Tibial artery (tissue), 4 donors: ENCODE measurements around the gene SCAF4.
"Not testable (repeated sequence)": the region's sequence is repeated elsewhere in the genome, so short reads cannot be mapped to it uniquely, and the experiment has no call there.

Experiments
- DNase-seq, 2 donors: peaks; one replicate each; pipeline ENCODE4 v3.0.0-alpha.2; 2019
- H3K27ac ChIP-seq, 2 donors: fragments of 200-600 bp; sonication (generic) in 1 of 2; 1 replicate in 1 of 2; 2 replicates in 1 of 2; pipeline ENCODE4 v1.5.1; 2018 to 2019; ENCODE audit warnings: mild to moderate bottlenecking in 1 of 2
- H3K27me3 ChIP-seq, 2 donors: fragments of 200-600 bp; sonication (generic) in 1 of 2; one replicate each; pipeline versions ENCODE4 v1.5.1 to v1.6.0; 2016 to 2019
- H3K36me3 ChIP-seq, 3 donors: fragments of 200-600 bp; sonication (generic) in 2 of 3; one replicate each; pipeline ENCODE4 v1.5.1; 2016 to 2019; ENCODE audit warnings: mild to moderate bottlenecking in 2 of 3
- H3K4me1 ChIP-seq, 4 donors: fragments of 200-600 bp; sonication (generic) in 2 of 4; 1 replicate in 3 of 4; 2 replicates in 1 of 4; pipeline ENCODE4 v1.5.1; 2016 to 2019
- H3K4me3 ChIP-seq, 2 donors: fragments of 200-600 bp; sonication (generic) in 1 of 2; 1 replicate in 1 of 2; 2 replicates in 1 of 2; pipeline ENCODE4 v1.5.1; 2018 to 2019; ENCODE audit warnings: mild to moderate bottlenecking in 2 of 2
- H3K9me3 ChIP-seq, 3 donors: fragments of 200-600 bp; sonication (generic) in 1 of 3; one replicate each; pipeline ENCODE4 v1.5.1; 2016 to 2019
- intact Hi-C: fragments of 100-400 bp; cut with DNase I; formaldehyde crosslinking; loops from one replicate; pipeline ENCODE4 v1.15.0; 2023; ENCODE audit warnings: low total_unique reads
- TF ChIP-seq, protein P1 (sequence below), 2 experiments: fragments of 200-600 bp in 1 of 2; fragments of 450-650 bp in 1 of 2; IDR thresholded peaks; one replicate each; pipeline ENCODE4 v1.5.1; 2017 to 2019; ENCODE audit warnings: antibody characterized with exemption in 2 of 2, mild to moderate bottlenecking in 1 of 2, moderate library complexity in 1 of 2

Gene SCAF4

DNA sequence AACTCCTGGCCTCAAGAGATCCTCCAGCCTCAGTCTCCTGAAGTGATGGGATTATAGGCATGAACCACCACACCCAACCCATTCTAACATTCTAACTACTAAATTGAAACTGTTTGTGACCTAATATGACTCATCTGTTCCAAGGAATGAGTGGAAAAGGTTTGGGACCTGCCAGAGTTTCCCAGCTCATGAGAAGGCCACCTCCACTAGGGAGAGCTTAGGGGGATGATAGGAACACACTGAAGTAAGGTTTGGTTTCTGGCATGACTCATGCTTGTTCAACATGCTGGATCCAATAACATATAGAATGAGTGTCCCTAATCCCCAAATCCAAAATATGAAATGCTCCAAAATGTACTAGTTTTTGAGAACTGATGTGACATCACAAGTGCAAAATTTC lies 18.9 kb upstream of the SCAF4 start:
- no peaks in the 10 kb centered on the region for H3K27me3 ChIP-seq
- no peaks in the 10 kb centered on the region for H3K9me3 ChIP-seq
- H3K36me3 ChIP-seq = no peaks in the 10 kb centered on the region
- TF ChIP-seq, protein P1, sequence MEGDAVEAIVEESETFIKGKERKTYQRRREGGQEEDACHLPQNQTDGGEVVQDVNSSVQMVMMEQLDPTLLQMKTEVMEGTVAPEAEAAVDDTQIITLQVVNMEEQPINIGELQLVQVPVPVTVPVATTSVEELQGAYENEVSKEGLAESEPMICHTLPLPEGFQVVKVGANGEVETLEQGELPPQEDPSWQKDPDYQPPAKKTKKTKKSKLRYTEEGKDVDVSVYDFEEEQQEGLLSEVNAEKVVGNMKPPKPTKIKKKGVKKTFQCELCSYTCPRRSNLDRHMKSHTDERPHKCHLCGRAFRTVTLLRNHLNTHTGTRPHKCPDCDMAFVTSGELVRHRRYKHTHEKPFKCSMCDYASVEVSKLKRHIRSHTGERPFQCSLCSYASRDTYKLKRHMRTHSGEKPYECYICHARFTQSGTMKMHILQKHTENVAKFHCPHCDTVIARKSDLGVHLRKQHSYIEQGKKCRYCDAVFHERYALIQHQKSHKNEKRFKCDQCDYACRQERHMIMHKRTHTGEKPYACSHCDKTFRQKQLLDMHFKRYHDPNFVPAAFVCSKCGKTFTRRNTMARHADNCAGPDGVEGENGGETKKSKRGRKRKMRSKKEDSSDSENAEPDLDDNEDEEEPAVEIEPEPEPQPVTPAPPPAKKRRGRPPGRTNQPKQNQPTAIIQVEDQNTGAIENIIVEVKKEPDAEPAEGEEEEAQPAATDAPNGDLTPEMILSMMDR (IDR thresholded peaks at IDR 0.05) = no peak
- no peak overlapping the region for H3K4me3 ChIP-seq
- no peak for DNase-seq
- intact Hi-C loops = no loop called here
- H3K4me1 ChIP-seq = no peaks in the 10 kb centered on the region
- H3K27ac ChIP-seq = no peak overlapping the region

DNA sequence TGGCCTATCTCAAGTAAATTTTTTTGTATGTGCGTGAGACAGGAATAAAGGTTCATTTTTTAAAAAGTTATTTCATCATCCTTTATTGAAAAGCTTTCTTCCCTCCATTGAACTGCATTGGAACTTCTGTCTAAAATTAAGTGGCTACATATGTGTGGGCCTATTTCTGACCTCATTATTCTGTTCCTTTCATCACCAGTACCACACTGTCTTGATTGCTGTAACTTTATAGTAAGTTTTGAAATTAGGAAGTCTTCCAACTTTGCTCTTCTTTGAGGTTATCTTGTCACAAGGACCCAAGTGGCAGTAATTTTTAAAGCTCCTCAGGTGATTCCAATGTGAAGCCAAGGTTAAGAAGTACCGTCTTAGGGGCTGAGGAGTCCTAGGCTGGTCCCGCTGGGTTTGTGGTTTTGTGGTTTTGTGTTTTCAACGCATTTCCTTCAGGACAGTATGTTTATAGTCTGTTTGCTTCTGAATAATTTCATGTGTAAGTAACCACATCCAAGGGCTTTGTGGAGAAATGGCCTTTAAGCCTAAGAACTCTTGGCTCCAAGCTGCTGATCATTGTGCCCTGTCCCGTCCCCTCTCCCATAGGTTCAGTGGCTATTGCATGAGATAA lies 12.4 kb upstream of the SCAF4 start:
- no peaks in the 10 kb centered on the region for H3K36me3 ChIP-seq
- no peaks in the 10 kb centered on the region for H3K4me1 ChIP-seq
- no peaks in the 10 kb centered on the region for H3K27me3 ChIP-seq
- H3K4me3 ChIP-seq = no peak overlapping the region
- no peaks in the 10 kb centered on the region for H3K9me3 ChIP-seq
- intact Hi-C loops = no loop called here
- H3K27ac ChIP-seq = no peak overlapping the region
- TF ChIP-seq, protein P1 (IDR thresholded peaks at IDR 0.05) = no peak
- no peak for DNase-seq

DNA sequence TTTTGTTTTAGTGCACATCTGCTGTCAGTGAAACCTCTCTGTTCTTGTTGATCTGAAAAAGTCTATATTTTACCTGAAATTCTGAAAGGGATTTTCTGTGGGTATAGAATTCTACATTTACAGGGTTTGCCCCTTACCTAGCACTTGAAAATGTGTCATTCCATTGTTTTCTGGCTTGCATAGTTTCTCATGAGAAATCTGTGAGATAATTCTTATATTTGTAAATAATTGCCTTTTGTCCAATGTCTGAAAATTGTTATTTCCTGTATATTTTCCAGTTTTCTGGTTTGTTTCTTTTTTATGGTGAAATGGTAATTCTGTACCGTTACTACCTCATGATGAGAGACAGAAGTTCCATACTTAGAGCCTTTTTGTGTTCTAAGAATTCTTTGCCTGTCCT lies 11.8 kb upstream of the SCAF4 start:
- H3K9me3 ChIP-seq = no peaks in the 10 kb centered on the region
- TF ChIP-seq, protein P1 (IDR thresholded peaks at IDR 0.05) = no peak
- H3K27me3 ChIP-seq = no peaks in the 10 kb centered on the region
- no peak for DNase-seq
- H3K36me3 ChIP-seq = no peaks in the 10 kb centered on the region
- no peak overlapping the region for H3K4me3 ChIP-seq
- no peaks in the 10 kb centered on the region for H3K4me1 ChIP-seq
- H3K27ac ChIP-seq = no peak overlapping the region
- intact Hi-C loops = no loop called here

DNA sequence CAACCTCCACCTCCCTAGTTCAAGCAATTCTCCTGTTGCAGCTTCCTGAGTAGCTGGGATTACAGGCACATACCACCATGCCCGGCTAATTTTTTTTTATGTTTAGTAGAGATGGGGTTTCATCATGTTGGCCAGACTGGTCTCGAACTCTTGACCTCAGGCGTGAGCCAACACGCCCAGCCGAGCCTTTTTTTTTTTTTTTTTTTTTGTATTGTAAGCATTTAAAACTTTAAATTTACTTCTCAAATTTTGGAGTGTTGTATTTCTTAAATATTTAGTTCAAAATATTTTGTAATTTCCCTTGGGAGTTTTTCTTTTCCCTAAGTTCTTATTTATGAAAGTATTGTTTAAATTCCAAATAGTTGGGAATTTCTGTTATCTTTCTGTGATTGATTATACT lies 9.2 kb upstream of the SCAF4 start:
- intact Hi-C loops = no loop called here
- H3K27me3 ChIP-seq = no peaks in the 10 kb centered on the region

DNA sequence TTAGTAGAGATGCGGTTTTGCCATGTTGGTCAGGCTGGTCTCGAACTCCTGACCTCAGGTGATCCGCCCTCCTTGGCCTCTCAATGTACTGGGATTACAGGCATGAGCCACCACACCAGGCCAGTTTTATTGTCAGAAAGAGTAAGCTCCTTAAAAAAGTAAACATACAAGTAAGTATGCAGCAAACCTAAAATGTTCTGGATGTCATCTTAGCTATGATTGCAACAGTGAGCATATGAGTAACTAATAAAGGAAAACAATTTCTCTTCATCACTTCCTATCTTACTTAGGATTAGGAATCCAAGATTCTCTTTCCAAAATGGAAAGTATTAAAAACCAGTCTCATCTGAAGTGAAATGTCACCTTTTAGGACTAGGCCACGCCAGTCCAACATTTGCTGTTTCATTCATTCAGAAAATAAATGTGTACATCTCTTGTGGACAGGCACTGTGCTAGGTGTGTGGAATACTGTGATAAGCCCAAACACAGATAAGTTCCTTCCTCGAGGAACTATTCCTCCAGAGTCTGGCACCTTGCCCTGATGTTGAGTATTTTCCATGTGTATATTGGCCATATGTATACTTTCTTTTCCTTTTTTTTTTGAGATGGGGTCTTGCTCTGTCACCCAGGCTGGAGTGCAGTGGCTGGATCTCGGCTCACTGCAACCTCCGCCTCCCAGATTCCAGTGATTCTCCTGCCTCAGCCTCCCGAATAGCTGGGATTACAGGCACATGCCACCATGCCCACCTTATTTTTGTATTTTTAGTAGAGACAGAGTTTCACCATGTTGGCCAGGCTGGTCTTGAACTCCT lies 5.9 kb upstream of the SCAF4 start:
- intact Hi-C loops = loop anchor here (10.0 kb wide), 1 partner anchor 537 kb away; the partner anchor contains the start of gene MIS18A
- H3K4me3 ChIP-seq = not testable (repeated sequence)

More for the DNA sequence above, 9.2 kb upstream of the SCAF4 start:
- DNase-seq = no peak
- Histone ChIP-seq H3K27ac (no peak overlapping the region), H3K9me3 (no peaks in the 10 kb centered on the region), H3K4me3 (no peak overlapping the region), H3K36me3 (no peaks in the 10 kb centered on the region), H3K4me1 (no peaks in the 10 kb centered on the region)
- TF ChIP-seq, protein P1 (IDR thresholded peaks at IDR 0.05) = no peak

DNA sequence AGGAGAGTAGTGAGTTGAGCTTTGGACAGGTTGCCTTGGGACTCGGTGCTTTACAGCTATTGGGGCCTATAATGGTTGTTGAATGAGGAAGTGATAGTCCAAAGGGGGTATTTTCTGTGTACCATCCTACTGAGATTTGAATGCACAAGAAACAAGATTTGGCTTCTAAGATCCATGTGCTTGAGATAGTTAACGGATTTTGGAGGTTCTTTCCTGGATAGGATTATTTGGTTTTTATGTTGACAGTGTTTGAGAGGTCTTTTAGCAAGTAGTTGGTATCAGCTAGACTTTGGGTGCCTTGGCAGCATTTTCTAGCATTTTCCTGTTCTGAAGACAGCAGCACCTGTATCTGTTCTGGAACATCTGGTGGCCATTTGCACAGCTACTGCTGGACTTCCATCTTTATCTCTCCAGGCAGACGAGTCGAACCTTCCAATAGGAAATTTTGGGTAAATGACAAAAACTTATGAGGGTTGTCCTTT lies 3.6 kb upstream of the SCAF4 start:
- no peaks in the 10 kb centered on the region for H3K27me3 ChIP-seq
- H3K9me3 ChIP-seq = no peaks in the 10 kb centered on the region
- no peak overlapping the region for H3K27ac ChIP-seq
- H3K4me3 ChIP-seq = no peak overlapping the region
- H3K4me1 ChIP-seq = peaks cover 0 to 11% (median 10%) of the 10 kb centered on the region in 4 donors
- no peak for DNase-seq
- TF ChIP-seq, protein P1 (IDR thresholded peaks at IDR 0.05) = no peak
- intact Hi-C loops = loop anchor here (10.0 kb wide), 1 partner anchor 539 kb away; the partner anchor contains the start of gene MIS18A
- H3K36me3 ChIP-seq = no peaks in the 10 kb centered on the region

More for the DNA sequence above, 5.9 kb upstream of the SCAF4 start:
- not testable (repeated sequence) for H3K4me1 ChIP-seq, H3K27me3 ChIP-seq, H3K27ac ChIP-seq, H3K9me3 ChIP-seq, DNase-seq, H3K36me3 ChIP-seq
